K562 (cell line): ENCODE data around the gene KDM5A. TPM values are rescaled to one million over a fixed set of nuclear protein-coding genes. Genes with fewer than 3 reads are reported as not detected.

Experiments used
- CEBPZ ChIP-seq: fragments of 150-350 bp; IDR thresholded peaks from 2 replicates; pipeline ENCODE4 v1.6.1; 2014; ENCODE audit warnings: low read depth, mild to moderate bottlenecking, low read length, borderline replicate concordance
- E4F1 ChIP-seq: fragments of 250-450 bp; sonication (Bioruptor Pico); IDR thresholded peaks from 2 replicates; pipeline ENCODE4 v1.5.0; 2021; ENCODE audit warnings: mild to moderate bottlenecking, borderline replicate concordance
- ETV6 ChIP-seq, 3 experiments: fragments of 150-350 bp in 1 of 3; sonication (generic) in 1 of 3; formaldehyde crosslinking in 1 of 3; IDR thresholded peaks; 2 replicates each; pipeline versions ENCODE4 v1.6.1 to v1.8.0; 2014 to 2022; ENCODE audit warnings: borderline replicate concordance in 2 of 3, low read depth in 2 of 3, antibody characterized with exemption in 1 of 3, low read length in 1 of 3, mild to moderate bottlenecking in 1 of 3, missing genetic modification reagents in 1 of 3
- IRF1 ChIP-seq: sonication (generic); formaldehyde crosslinking; IDR thresholded peaks from 2 replicates; pipeline ENCODE4 v1.8.0; 2022; ENCODE audit warnings: missing genetic modification reagents, mild to moderate bottlenecking, borderline replicate concordance
- NR3C1 ChIP-seq: sonication (generic); formaldehyde crosslinking; IDR thresholded peaks from 2 replicates; pipeline ENCODE4 v1.8.1; 2022; ENCODE audit warnings: missing genetic modification reagents
- ZBTB2 ChIP-seq: fragments of 450-650 bp; IDR thresholded peaks from 2 replicates; pipeline ENCODE4 v1.6.1; 2016; ENCODE audit warnings: antibody characterized with exemption
- ZBTB33 ChIP-seq: sonication (generic); formaldehyde crosslinking; IDR thresholded peaks from 2 replicates; pipeline ENCODE4 v1.8.1; 2023; ENCODE audit warnings: mild to moderate bottlenecking, missing genetic modification reagents
- ZBTB43 ChIP-seq: sonication (generic); formaldehyde crosslinking; IDR thresholded peaks from 2 replicates; pipeline ENCODE4 v1.8.0; 2023; ENCODE audit warnings: mild to moderate bottlenecking, missing genetic modification reagents
- ZFX ChIP-seq: sonication (generic); formaldehyde crosslinking; IDR thresholded peaks from 2 replicates; pipeline ENCODE4 v1.8.0; 2022; ENCODE audit warnings: mild to moderate bottlenecking, missing genetic modification reagents, moderate library complexity
- ZNF217 ChIP-seq: sonication (generic); formaldehyde crosslinking; IDR thresholded peaks from 2 replicates; pipeline ENCODE4 v1.8.0; 2022; ENCODE audit warnings: mild to moderate bottlenecking, missing genetic modification reagents
- ZNF232 ChIP-seq: sonication (generic); formaldehyde crosslinking; IDR thresholded peaks from 2 replicates; pipeline ENCODE4 v1.8.0; 2022; ENCODE audit warnings: mild to moderate bottlenecking, missing genetic modification reagents
- polyA plus RNA-seq, 8 experiments: library from polyadenylated mRNA; depleted of rRNA in 4 of 8; stranded (reverse) in 5 of 8; unstranded in 3 of 8; fragments of >200 nt; fragmentation: Nextera tagmentation in 2 of 8; fragmentation: Illumina TruSeq in 1 of 8; extraction: Ambion mirVana in 2 of 8; extraction: Trizol in 1 of 8; gene quantifications; 2 replicates each; pipeline versions ENCODE4 v1.2.1 to v1.2.3, GENCODE V29; 2011 to 2014; ENCODE audit warnings: inconsistent platforms in 1 of 8, missing spikeins in 1 of 8
- total RNA-seq, 7 experiments: library from RNA; depleted of rRNA in 6 of 7; stranded (reverse); fragments of >200 nt in 6 of 7; fragmentation: Illumina TruSeq in 2 of 7; extraction: Trizol in 2 of 7; gene quantifications; 2 replicates each; pipeline versions ENCODE4 v1.2.1 to v1.2.3, GENCODE V29; 2011 to 2021; ENCODE audit warnings: low replicate concordance in 1 of 7

The KDM5A gene
- total and polyA plus RNA-seq, 9 of the 15 experiments (the other 6 are each of a cell fraction or from before 2014, with no cell fraction given) = 5.5 to 35.1 (median 13.1) TPM

GRCh38 chr12:332581-333205 lies 56.4 kb downstream of the KDM5A start (continued):
- TF ChIP-seq ZFX (peak; percentile 43; the same call in 1 of the 2 replicates), CEBPZ (no peak), ZBTB33 (CRISPR knock-in tag) (0 out of 2 replicates have a peak, but pooled peaks have one; percentile 20), NR3C1 (CRISPR knock-in tag) (0 out of 2 replicates have a peak, but pooled peaks have one; percentile 61), ZNF232 (peak; percentile 98), ETV6 (IDR thresholded peaks at IDR 0.05; ENCODE audit: borderline replicate concordance in 1 of 2, low read depth in 2 of 2, low read length in 1 of 2) (no peak), ETV6 (CRISPR knock-in tag; IDR thresholded peaks at IDR 0.05; ENCODE audit: borderline replicate concordance) (peak; percentile 97), ZBTB43 (CRISPR knock-in tag) (peak; percentile 80; the same call in 1 of the 2 replicates), ZBTB2 (0 out of 2 replicates have a peak, but pooled peaks have one; percentile 21), ZNF217 (CRISPR knock-in tag) (0 out of 2 replicates have a peak, but pooled peaks have one; percentile 84), E4F1 (no peak), IRF1 (CRISPR knock-in tag) (peak; percentile 80; the same call in 1 of the 2 replicates)
